ENCODE results near the gene TLR3. TPM values are rescaled to one million over a fixed set of nuclear protein-coding genes. Genes with fewer than 3 reads are reported as not detected.

The TLR3 gene
- total RNA-seq, 3 donors from 2014 or later (not counting 1 experiment from before 2014, with no cell fraction given), result 4.9 to 9.5 (median 8.3) TPM

DNA sequence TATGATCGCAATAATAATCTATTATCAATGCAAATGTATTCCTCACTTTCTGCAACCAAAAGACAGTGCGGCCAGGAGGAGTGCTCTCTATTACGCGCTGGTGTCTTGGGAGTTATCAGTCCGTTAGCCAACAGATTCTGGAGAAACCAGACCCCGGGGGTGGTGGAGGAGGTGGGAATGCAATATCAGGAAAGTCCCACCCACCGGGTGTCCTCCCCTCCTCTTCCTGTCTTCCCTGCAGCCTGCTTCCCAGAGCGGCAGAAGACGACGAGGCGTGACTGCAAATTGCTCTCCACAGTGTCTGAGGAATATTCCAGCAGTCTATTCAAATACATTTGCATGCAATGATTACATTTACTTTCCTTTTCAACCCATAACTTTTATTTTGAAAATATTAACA lies 17.9 kb upstream of the TLR3 start:
- TF ChIP-seq, protein P1, sequence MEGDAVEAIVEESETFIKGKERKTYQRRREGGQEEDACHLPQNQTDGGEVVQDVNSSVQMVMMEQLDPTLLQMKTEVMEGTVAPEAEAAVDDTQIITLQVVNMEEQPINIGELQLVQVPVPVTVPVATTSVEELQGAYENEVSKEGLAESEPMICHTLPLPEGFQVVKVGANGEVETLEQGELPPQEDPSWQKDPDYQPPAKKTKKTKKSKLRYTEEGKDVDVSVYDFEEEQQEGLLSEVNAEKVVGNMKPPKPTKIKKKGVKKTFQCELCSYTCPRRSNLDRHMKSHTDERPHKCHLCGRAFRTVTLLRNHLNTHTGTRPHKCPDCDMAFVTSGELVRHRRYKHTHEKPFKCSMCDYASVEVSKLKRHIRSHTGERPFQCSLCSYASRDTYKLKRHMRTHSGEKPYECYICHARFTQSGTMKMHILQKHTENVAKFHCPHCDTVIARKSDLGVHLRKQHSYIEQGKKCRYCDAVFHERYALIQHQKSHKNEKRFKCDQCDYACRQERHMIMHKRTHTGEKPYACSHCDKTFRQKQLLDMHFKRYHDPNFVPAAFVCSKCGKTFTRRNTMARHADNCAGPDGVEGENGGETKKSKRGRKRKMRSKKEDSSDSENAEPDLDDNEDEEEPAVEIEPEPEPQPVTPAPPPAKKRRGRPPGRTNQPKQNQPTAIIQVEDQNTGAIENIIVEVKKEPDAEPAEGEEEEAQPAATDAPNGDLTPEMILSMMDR (IDR thresholded peaks at IDR 0.05), result no peak
- H3K36me3 ChIP-seq (ENCODE audit: control insufficient read depth, insufficient read depth, low read length), result no peaks in the 10 kb centered on the region
- Mint-ChIP-seq H3K27me3 (ENCODE audit: low read depth in 2 of 2) (peaks cover 6 to 7% of the 10 kb centered on the region in 2 donors), H3K4me3 (no peak overlapping the region), H3K9me3 (no peaks in the 10 kb centered on the region), H3K4me1 (no peaks in the 10 kb centered on the region), H3K27ac (no peak overlapping the region), H3K36me3 (no peaks in the 10 kb centered on the region)
- no peaks in the 10 kb centered on the region for H3K9me3 ChIP-seq (ENCODE audit: control insufficient read depth, insufficient read depth, low read length)
- no peak for ATAC-seq
- H3K27me3 ChIP-seq (ENCODE audit: control insufficient read depth, insufficient read depth, low read length), result peaks cover 6% of the 10 kb centered on the region
- H3K4me3 ChIP-seq (ENCODE audit: low read length), result no peak overlapping the region
- no peak overlapping the region for H3K27ac ChIP-seq (ENCODE audit: low read length)
- H3K4me1 ChIP-seq (ENCODE audit: control insufficient read depth, insufficient read depth, low read length), result no peaks in the 10 kb centered on the region
- 92% methylated on average over 10 of the region's 11 CpGs for WGBS (ENCODE audit: insufficient coverage)
- intact Hi-C loops (cut with micrococcal nuclease), result no loop called here
- no peak for DNase-seq

DNA sequence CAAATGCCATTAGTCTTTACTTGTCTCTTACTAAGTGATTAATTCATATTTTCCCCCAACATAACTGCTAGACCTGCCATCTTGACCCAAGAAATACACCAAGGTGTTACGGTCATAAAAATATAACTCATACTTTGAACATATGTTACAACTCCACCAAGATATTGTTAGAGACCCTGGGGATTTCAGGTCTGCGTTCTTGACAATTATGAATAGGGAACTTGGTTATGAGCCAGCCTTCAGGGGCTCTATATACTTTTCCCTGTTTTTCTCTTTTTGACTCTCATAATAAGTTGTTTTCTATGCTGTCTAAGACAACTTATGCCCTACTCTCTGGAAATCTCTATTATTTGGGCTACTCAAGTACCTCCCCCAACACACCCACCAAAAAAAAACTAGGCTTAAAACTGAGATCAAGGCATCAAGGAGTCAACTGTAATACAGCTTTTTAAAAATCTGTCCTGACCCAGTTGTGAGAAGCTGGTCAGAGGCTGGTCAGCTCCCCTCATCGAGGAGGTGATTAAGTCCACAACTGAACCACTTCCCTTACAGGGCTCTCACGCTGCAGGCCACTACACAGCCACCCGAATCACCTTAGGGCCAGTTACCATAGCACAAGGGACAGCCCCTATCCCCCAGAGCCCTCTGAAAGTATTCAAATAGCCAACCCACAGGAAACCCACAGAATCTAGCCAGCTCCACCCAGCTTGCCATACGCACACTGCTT lies 10.5 kb upstream of the TLR3 start:
- no peak overlapping the region for H3K27ac ChIP-seq (ENCODE audit: low read length)
- peaks cover 14% of the 10 kb centered on the region for H3K4me1 ChIP-seq (ENCODE audit: control insufficient read depth, insufficient read depth, low read length)
- TF ChIP-seq, protein P1 (IDR thresholded peaks at IDR 0.05), result no peak
- ATAC-seq, result peak; percentile 67 to 94 (median 88)
- intact Hi-C loops (cut with micrococcal nuclease), result no loop called here
- Mint-ChIP-seq H3K27ac (peak overlapping the region; percentile 88), H3K27me3 (ENCODE audit: low read depth in 2 of 2) (peaks cover 0 to 6% of the 10 kb centered on the region in 2 donors), H3K4me1 (peaks cover 30 to 32% of the 10 kb centered on the region in 2 donors), H3K9me3 (peaks cover 3% of the 10 kb centered on the region in 2 donors), H3K36me3 (no peaks in the 10 kb centered on the region), H3K4me3 (peak overlapping the region; percentile 90)
- H3K4me3 ChIP-seq (ENCODE audit: low read length), result no peak overlapping the region
- no peaks in the 10 kb centered on the region for H3K9me3 ChIP-seq (ENCODE audit: control insufficient read depth, insufficient read depth, low read length)
- no peaks in the 10 kb centered on the region for H3K36me3 ChIP-seq (ENCODE audit: control insufficient read depth, insufficient read depth, low read length)
- WGBS (ENCODE audit: insufficient coverage), result 25% methylated on average over 6 of the region's 6 CpGs
- DNase-seq, result peak; percentile 15 to 25
- H3K27me3 ChIP-seq (ENCODE audit: control insufficient read depth, insufficient read depth, low read length), result peaks cover 6% of the 10 kb centered on the region

DNA sequence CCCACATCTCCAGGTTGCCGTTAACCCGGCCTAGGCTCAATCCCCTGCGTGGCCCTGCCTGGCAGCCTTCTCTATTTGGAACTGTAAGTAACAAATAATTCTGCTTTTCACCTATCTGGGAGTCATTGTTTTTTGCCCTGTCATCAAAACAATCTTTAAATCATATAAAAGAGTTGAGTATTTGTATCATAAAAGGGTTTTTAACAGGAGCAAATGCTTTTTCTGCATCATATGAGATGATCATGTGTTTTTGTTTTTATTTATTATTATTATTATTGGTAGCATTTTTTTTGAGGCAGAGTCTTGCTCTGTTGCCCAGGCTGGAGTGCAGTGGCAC lies 10.0 kb upstream of the TLR3 start:
- TF ChIP-seq, protein P1 (IDR thresholded peaks at IDR 0.05), result no peak
- H3K4me1 Mint-ChIP-seq, result peaks cover 30 to 32% of the 10 kb centered on the region in 2 donors
- 0% methylated on average over 3 of the region's 3 CpGs for WGBS (ENCODE audit: insufficient coverage)
- no peak for ATAC-seq
- Histone ChIP-seq H3K9me3 (ENCODE audit: control insufficient read depth, insufficient read depth, low read length) (no peaks in the 10 kb centered on the region), H3K36me3 (ENCODE audit: control insufficient read depth, insufficient read depth, low read length) (no peaks in the 10 kb centered on the region), H3K4me3 (ENCODE audit: low read length) (no peak overlapping the region), H3K27ac (ENCODE audit: low read length) (no peak overlapping the region), H3K4me1 (ENCODE audit: control insufficient read depth, insufficient read depth, low read length) (peaks cover 14% of the 10 kb centered on the region), H3K27me3 (ENCODE audit: control insufficient read depth, insufficient read depth, low read length) (peaks cover 6% of the 10 kb centered on the region)
- peaks cover 0 to 6% of the 10 kb centered on the region in 2 donors for H3K27me3 Mint-ChIP-seq (ENCODE audit: low read depth in 2 of 2)
- intact Hi-C loops (cut with micrococcal nuclease), result no loop called here
- H3K36me3 Mint-ChIP-seq, result no peaks in the 10 kb centered on the region
- H3K9me3 Mint-ChIP-seq, result peaks cover 3% of the 10 kb centered on the region in 2 donors
- peak overlapping the region; percentile 90 for H3K4me3 Mint-ChIP-seq
- peak overlapping the region; percentile 88 for H3K27ac Mint-ChIP-seq
- no peak for DNase-seq

DNA sequence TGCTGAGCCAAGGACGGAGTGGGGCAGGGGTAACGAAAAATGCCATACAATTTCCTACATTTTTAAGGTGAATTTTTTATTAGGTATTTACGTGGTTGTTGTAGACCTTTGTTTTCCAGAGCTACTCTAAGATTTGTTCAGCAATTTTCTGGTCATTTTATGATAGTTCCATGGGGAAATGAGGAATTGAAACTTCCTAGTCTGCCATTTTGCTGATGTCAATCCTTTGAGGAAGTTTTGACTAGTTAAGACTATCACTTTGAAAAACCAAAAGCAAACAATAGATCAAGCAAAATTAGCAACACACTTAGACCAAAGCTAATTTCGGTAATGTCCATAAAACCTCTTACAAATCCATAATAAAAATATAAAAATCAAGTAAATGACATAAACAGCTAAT lies 7.0 kb upstream of the TLR3 start:
- no peak overlapping the region for H3K27ac ChIP-seq (ENCODE audit: low read length)
- H3K27ac Mint-ChIP-seq, result no peak overlapping the region

More for the DNA sequence above, 7.0 kb upstream of the TLR3 start:
- Mint-ChIP-seq H3K27me3 (ENCODE audit: low read depth in 2 of 2) (peaks cover 0 to 3% of the 10 kb centered on the region in 2 donors), H3K36me3 (no peaks in the 10 kb centered on the region), H3K4me3 (no peak overlapping the region), H3K4me1 (peaks cover 30 to 32% of the 10 kb centered on the region in 2 donors), H3K9me3 (peaks cover 3% of the 10 kb centered on the region in 2 donors)
- Histone ChIP-seq H3K27me3 (ENCODE audit: control insufficient read depth, insufficient read depth, low read length) (no peaks in the 10 kb centered on the region), H3K4me1 (ENCODE audit: control insufficient read depth, insufficient read depth, low read length) (peaks cover 14% of the 10 kb centered on the region), H3K4me3 (ENCODE audit: low read length) (no peak overlapping the region), H3K9me3 (ENCODE audit: control insufficient read depth, insufficient read depth, low read length) (no peaks in the 10 kb centered on the region), H3K36me3 (ENCODE audit: control insufficient read depth, insufficient read depth, low read length) (no peaks in the 10 kb centered on the region)
- 89% methylated on average over 2 of the region's 4 CpGs for whole genome bisulfite sequencing (ENCODE audit: insufficient coverage)
- intact Hi-C loops (cut with micrococcal nuclease), result no loop called here
- TF ChIP-seq, protein P1 (IDR thresholded peaks at IDR 0.05), result no peak
- ATAC-seq (no peak), DNase-seq (no peak)
